Prostate gland (tissue), 2 donors: ENCODE data around the gene ELOVL4. TPM values are rescaled to one million over a fixed set of nuclear protein-coding genes. Genes with fewer than 3 reads are reported as not detected.

Source experiments
- DNase-seq: peaks from one replicate; pipeline ENCODE4 v3.0.0-alpha.2; 2019; ENCODE audit warnings: low spot score
- H3K27ac ChIP-seq, 2 donors: fragments of 200-600 bp; sonication (generic); 2 replicates each; pipeline ENCODE4 v1.5.1; 2017 to 2019
- H3K27me3 ChIP-seq: fragments of 200-600 bp; sonication (generic); replicated peaks from 2 replicates; pipeline ENCODE4 v1.5.1; 2019; ENCODE audit not compliant: insufficient read depth
- H3K36me3 ChIP-seq, 2 donors: fragments of 200-600 bp; sonication (generic); 1 replicate in 1 of 2; 2 replicates in 1 of 2; pipeline versions ENCODE4 v1.5.1 to v1.8.1; 2017 to 2019
- H3K4me1 ChIP-seq: fragments of 200-600 bp; sonication (generic); replicated peaks from 2 replicates; pipeline ENCODE4 v1.5.1; 2019
- H3K4me3 ChIP-seq, 2 donors: fragments of 200-600 bp; sonication (generic); 2 replicates each; pipeline ENCODE4 v1.5.1; 2017 to 2019
- H3K9me3 ChIP-seq: fragments of 200-600 bp; sonication (generic); 2 replicates; pipeline ENCODE4 v1.5.1; 2017
- POLR2A ChIP-seq: fragments of 450-650 bp; IDR thresholded peaks from one replicate; pipeline ENCODE4 v1.6.1; 2016; ENCODE audit warnings: antibody characterized with exemption, mild to moderate bottlenecking
- POLR2AphosphoS5 ChIP-seq: sonication (generic); formaldehyde crosslinking; IDR thresholded peaks from one replicate; pipeline ENCODE4 v1.6.1; 2017; ENCODE audit warnings: antibody characterized with exemption
- WGBS: methylation state at CpG from one replicate; pipeline ENCODE4 v1.1.5; 2018; 5-methylcytosine and 5-hydroxymethylcytosine counted together
- intact Hi-C: fragments of 100-400 bp; cut with DNase I; formaldehyde crosslinking; loops from one replicate; pipeline ENCODE4 v1.14.2; 2022
- total RNA-seq, 2 donors: library from RNA; depleted of rRNA; stranded (reverse); fragments of >200 nt; gene quantifications; one replicate each; pipeline ENCODE4 v1.1.0, GENCODE V29; 2016
- TF ChIP-seq, protein P1 (sequence below), 4 experiments: fragments of 200-600 bp in 2 of 4; fragments of 450-650 bp in 2 of 4; sonication (generic) in 2 of 4; IDR thresholded peaks; 1 replicate in 3 of 4; 2 replicates in 1 of 4; pipeline ENCODE4 v1.5.1; 2016 to 2019; ENCODE audit warnings: antibody characterized with exemption in 4 of 4, mild to moderate bottlenecking in 2 of 4, moderate library complexity in 2 of 4

The ELOVL4 gene
- total RNA-seq, 2 donors from 2014 or later = 5.8 TPM

DNA sequence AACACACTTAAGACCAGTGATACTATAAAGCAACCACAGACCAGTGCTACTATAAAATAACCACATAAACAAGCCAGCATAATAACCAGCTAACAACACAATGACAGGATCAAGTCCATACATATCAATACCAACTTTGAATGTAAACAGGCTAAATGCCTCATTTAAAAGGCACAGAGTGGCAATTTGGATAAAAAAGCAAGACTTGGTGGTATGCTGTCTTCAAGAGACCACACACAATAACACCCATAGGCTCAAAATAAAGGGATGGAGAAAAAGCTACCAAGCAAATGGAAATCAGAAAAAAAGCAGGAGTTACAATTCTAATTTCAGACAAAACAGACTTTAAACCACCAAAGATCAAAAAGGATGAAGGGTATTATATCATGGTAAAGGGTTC, 19.8 kb upstream of the ELOVL4 start:
- intact Hi-C loops = no loop called here

DNA sequence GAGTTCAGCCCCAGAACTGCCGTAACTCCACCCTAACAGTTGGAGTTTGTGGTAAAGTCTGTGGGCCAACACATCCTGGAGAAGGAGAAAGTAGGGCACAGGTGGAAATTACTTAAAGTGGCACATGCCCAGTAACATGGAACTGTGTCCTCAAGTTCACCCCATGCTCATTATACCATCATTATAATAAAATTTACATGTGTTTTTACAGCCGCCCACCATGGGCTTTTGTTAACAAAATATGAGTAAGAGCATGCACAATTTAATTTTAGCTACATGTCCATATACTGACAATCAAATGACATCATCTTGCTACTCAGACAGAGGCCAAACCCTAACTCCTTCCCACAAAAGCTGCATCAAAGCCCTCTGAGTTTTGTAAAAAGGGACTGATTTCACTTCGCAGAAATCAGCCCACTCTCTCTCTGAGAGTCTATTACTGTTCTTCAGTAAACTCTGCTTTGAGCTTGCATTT, 17.3 kb upstream of the ELOVL4 start:
- Histone ChIP-seq H3K36me3 (no peaks in the 10 kb centered on the region), H3K27ac (peak overlapping the region; percentile 38 to 49), H3K27me3 (peaks cover 2% of the 10 kb centered on the region), H3K4me3 (no peak overlapping the region), H3K9me3 (no peaks in the 10 kb centered on the region), H3K4me1 (no peaks in the 10 kb centered on the region)
- TF ChIP-seq, protein P1, sequence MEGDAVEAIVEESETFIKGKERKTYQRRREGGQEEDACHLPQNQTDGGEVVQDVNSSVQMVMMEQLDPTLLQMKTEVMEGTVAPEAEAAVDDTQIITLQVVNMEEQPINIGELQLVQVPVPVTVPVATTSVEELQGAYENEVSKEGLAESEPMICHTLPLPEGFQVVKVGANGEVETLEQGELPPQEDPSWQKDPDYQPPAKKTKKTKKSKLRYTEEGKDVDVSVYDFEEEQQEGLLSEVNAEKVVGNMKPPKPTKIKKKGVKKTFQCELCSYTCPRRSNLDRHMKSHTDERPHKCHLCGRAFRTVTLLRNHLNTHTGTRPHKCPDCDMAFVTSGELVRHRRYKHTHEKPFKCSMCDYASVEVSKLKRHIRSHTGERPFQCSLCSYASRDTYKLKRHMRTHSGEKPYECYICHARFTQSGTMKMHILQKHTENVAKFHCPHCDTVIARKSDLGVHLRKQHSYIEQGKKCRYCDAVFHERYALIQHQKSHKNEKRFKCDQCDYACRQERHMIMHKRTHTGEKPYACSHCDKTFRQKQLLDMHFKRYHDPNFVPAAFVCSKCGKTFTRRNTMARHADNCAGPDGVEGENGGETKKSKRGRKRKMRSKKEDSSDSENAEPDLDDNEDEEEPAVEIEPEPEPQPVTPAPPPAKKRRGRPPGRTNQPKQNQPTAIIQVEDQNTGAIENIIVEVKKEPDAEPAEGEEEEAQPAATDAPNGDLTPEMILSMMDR (IDR thresholded peaks at IDR 0.05) = no peak
- TF ChIP-seq POLR2A = no peak
- TF ChIP-seq POLR2AphosphoS5 = no peak
- intact Hi-C loops = no loop called here
- no peak for DNase-seq
- WGBS = 82% methylated on average over 3 of the region's 3 CpGs

More for the DNA sequence above, 19.8 kb upstream of the ELOVL4 start:
- no peak for DNase-seq
- no peaks in the 10 kb centered on the region for H3K27me3 ChIP-seq
- no peaks in the 10 kb centered on the region for H3K36me3 ChIP-seq
- H3K27ac ChIP-seq = no peak overlapping the region
- H3K4me1 ChIP-seq = no peaks in the 10 kb centered on the region
- TF ChIP-seq POLR2A = no peak
- TF ChIP-seq, protein P1 (IDR thresholded peaks at IDR 0.05) = no peak
- TF ChIP-seq POLR2AphosphoS5 = no peak
- no peak overlapping the region for H3K4me3 ChIP-seq
- H3K9me3 ChIP-seq = no peaks in the 10 kb centered on the region

DNA sequence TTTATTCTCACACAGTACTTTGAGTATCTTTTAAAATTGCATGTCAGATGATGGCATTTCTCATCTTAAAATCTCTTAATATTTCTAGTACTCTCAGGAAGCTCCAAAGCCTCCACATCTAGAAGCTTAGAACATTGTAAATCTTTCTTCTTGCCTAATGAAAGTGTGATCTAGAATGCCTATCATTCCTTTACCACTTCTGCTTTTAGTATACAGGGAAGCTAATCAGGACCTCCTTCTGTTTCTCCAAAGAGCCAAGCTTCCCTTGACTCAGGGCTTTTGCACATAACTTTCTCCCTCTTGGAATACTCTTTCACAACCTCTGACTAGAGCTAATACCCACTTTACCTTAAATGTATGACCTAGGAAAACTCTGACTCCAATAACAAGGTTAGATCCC, 7.5 kb upstream of the ELOVL4 start:
- intact Hi-C loops = no loop called here
- no peak overlapping the region for H3K4me3 ChIP-seq
- DNase-seq = no peak
- H3K36me3 ChIP-seq = no peaks in the 10 kb centered on the region
- H3K27ac ChIP-seq = no peak overlapping the region
- TF ChIP-seq POLR2A (no peak), POLR2AphosphoS5 (no peak)
- TF ChIP-seq, protein P1 (IDR thresholded peaks at IDR 0.05) = no peak
- no peaks in the 10 kb centered on the region for H3K9me3 ChIP-seq
- no peaks in the 10 kb centered on the region for H3K4me1 ChIP-seq
- H3K27me3 ChIP-seq = no peaks in the 10 kb centered on the region

- intact Hi-C loops = loop anchor here (5.0 kb wide), 1 partner anchor 143 kb away; no protein-coding TSS in a partner anchor
- WGBS = 16% methylated on average over 6 of the region's 6 CpGs
- peak; percentile 59 for DNase-seq
- no peaks in the 10 kb centered on the region for H3K27me3 ChIP-seq
- H3K36me3 ChIP-seq = no peaks in the 10 kb centered on the region
- peak; percentile 27 for TF ChIP-seq POLR2AphosphoS5
- TF ChIP-seq, protein P1 (IDR thresholded peaks at IDR 0.05) = peak; percentile 37 to 69 (median 50)
- TF ChIP-seq POLR2A = no peak
- H3K4me1 ChIP-seq = no peaks in the 10 kb centered on the region
- no peak overlapping the region for H3K27ac ChIP-seq
- no peak overlapping the region for H3K4me3 ChIP-seq
- H3K9me3 ChIP-seq = no peaks in the 10 kb centered on the region
These were observed 1.9 kb upstream of the ELOVL4 start for GRCh38 chr6:79949233-79949632.
